Smooth muscle cell of the brain vasculature (primary cell): ENCODE data around the gene GMPR.

Experiments used
- DNase-seq: peaks from one replicate; pipeline ENCODE4 v3.0.0-alpha.2; 2012; ENCODE audit warnings: low read depth, low spot score

GMPR gene

DNA sequence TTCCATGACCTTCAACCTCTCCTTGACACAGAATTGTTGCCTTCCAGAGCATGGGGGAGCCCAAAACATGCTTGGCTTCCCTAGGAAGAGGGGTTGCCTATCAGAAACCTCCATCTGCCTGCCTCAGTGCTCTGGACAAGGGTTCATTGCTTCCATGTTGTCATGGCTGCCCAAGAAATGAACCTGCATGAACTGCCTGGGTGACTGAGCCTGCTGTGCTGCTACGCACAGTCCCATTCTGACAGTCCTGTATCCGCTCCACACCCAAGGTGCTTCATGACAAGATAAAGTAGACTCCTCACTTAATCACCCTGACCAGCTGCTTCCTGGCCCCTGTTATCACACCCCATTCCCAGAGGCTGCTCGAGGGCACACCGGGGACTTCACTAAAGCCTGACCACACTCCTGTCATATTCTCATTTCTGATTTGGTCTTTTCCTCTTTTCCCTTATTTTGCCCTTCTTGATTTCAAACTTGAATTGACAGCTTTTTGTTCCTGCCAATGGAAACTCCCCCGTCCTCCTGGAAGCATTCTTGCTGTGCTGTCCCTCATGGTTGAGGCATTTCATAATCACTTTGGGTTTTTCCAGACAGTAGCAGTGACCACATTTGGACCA is 31.9 kb downstream of the GMPR start:
- no peak for DNase-seq

DNA sequence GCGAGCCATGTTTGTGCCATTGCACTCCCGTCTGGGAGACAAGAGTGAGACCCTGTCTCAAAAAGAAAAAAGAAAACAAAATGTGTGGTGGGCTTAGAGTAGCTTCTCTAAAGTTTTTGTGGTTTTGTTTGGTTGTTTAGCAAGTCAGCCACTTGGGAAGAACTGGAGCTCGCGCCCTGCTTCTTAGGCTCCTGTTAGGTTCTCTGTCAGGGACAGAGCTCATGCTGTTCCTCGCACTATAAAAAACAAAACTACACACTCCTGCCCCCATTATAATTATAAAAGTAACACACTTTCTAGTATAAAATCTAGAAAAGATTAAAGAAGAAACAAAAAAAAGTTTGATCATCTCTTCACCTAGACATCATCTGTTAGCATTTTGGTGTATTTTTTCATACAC is 33.0 kb downstream of the GMPR start:
- DNase-seq = no peak

DNA sequence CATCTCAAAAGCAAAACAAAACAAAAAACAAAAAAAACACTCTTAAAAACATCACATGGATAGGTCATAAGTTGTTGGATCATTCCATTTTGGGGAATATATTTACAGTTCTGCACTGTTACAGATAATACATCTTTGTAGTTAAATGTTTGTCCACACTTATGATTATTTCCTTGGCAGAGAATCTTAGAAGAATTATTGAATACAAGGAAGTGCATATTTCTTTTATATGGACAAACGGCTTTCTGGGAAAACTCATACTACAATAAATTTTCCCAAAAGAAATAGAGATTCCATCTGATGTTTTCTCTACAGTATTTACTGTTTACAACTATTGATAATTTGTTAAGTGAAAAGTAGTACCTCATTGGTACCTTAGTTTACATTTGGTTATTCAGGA is 33.8 kb downstream of the GMPR start:
- DNase-seq = no peak

- no peak for DNase-seq
These were observed 34.9 kb downstream of the GMPR start for GRCh38 chr6:16273256-16273655.

GRCh38 chr6:16274483-16274882 is 36.1 kb downstream of the GMPR start:
- no peak for DNase-seq

DNA sequence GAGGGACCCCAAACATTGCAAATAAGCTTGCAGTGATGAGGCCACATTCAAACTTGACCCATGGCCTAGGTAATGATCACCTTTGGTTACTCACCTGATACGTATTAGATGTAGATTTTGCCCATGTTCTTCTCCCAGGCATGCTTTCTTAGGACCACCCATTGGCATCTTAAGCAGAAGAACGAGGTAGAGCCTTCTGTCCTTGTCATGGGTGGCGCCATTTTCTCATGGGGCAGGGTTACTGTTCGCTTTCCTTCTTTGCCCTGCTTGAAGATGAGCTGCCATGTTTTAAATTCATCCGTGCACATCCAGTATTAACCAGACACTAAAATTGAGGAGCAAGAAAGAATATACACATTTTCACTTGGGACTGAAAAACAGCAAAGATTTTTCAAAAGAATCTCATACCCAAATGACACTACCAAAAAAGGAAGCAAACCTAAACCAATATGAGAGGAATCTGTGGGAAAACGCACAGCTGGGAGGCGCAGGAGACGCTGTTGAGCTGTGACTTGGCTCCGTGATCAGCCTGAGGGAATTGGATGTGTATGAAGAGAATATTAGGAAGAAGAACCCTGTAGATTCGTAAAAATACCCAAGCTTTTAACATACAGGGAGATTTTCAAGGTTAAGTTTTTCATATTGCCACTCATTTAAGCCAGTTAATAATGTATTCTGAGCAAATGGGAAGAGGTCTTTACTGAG is 36.6 kb downstream of the GMPR start:
- no peak for DNase-seq

- peak; percentile 54 for DNase-seq
These were observed 39.0 kb downstream of the GMPR start for GRCh38 chr6:16277101-16277981.

GRCh38 chr6:16278048-16278724 is 39.8 kb downstream of the GMPR start:
- DNase-seq = no peak

GRCh38 chr6:16278750-16279149 is 40.4 kb downstream of the GMPR start:
- no peak for DNase-seq

- DNase-seq = no peak
These were observed 40.9 kb downstream of the GMPR start for GRCh38 chr6:16279243-16279642.

GRCh38 chr6:16282370-16282769 is 44.0 kb downstream of the GMPR start:
- no peak for DNase-seq

GRCh38 chr6:16284472-16284871 is 46.1 kb downstream of the GMPR start:
- DNase-seq = no peak

DNA sequence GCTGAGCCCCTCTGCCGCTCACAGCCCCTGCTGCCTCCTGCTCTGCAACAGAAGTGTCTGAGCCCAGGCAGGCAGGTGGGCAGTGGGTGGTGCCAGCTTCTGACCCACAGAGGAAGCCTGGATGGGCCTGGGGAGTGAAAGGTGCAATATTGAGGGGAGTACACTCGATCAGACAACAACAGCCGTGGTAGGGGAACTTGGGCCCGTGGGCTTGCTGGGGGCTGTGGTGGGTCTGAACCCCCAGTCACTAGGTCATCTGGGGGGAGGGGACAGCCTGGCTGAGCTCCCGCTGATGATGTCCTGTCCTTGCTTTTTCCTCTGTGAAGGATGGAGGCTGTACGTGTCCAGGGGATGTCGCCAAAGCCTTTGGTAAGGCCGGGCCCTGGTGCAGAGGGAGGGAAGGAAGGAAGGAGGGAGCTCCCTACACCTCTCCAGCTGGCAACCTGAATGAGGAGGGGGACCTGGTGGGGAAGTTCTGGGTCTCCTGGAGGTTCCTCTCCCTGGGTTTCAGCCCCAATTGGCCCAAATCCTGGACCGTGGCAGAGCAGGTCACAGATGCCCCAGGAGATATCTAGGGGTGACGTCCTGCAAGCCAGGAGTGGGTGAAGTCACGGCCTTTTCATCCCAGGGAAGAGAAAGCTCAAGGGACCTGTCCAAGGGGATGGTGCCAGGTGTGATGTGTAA is 47.2 kb downstream of the GMPR start:
- DNase-seq = no peak

GRCh38 chr6:16286151-16286522 is 47.8 kb downstream of the GMPR start:
- no peak for DNase-seq

DNA sequence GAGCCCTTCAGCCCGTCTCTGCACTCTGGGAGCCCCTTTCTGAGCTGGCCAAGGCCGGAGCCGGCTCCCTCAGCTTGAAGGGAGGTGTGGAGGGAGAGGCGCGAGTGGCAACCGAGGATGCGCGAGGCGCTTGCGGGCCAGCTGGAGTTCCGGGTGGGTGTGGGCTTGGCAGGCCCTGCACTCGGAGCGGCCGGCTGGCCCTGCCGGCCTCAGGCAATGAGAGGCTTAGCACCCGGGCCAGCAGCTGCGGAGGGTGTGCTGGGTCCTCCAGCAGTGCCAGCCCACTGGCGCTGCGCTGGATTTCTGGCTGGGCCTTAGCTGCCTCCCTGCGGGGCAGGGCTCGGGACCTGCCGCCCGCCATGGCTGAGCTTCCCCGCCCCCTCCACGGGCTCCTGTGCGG is 49.8 kb downstream of the GMPR start:
- no peak for DNase-seq

DNA sequence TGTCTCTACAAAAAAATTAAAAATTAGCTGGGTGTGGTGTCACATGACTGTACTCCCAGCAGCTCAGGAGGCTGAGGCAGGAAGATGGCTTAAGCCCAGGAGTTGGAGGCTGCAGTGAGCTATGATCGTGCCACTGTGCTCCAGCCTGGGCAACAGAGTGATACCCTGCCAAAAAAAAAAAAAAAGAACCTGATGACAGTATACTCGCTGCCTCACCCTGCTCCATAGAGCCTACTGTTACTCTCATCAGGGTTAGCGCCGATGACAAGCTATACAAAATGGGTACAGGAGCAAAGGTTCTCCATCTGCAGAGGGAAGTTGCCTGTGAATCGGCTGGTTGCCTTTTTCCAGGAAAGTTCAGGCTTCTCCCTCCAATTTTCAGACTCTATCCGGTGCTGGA is 53.4 kb downstream of the GMPR start:
- no peak for DNase-seq

- DNase-seq = no peak
These were observed 54.0 kb downstream of the GMPR start for GRCh38 chr6:16292432-16292831.

DNA sequence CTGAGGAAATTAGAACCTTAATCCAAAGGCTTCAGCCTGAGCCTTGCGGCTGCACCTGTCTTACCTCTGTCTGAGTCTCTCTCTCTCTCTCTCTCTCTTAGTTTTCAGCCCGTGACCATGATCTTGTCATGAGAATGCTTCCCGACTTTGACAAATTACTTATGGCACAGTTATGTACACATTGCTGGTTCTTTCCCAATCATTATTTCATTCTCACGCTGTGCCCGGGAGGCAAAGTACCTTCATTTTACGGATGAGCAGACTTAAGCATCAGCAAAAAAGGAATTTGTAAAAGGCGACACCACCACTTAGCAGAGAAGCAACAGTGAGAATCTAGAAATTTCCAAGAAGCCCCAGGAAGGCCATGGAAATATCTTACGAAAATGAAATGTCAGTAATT is 54.6 kb downstream of the GMPR start:
- no peak for DNase-seq

GRCh38 chr6:16294371-16294770 is 56.0 kb downstream of the GMPR start:
- DNase-seq = no peak

- DNase-seq = no peak
These were observed 56.7 kb downstream of the GMPR start for GRCh38 chr6:16295060-16295459.

DNA sequence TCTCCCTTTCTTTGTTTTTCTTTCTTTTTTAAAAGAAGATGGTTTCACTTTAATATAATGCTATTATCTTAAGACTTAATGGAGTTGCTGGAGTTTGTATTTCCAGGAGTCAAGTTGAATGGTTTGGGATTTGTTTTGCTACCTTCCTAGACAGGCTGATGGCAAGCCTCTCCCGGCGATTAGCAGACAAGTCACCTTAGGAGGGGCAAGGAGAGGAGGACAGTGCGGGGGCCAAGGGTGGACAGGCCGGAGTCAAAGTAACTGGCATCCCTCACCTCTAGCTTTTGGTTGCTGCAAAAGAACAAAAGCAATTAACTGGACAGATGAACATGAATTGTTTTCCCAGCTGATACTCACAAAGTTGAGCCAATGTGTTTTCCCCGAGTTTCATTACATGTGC is 57.1 kb downstream of the GMPR start:
- no peak for DNase-seq
